CD4-positive, alpha-beta T cell (primary cell): ENCODE results near the gene ARHGAP6. TPM values are rescaled to one million over a fixed set of nuclear protein-coding genes. Genes with fewer than 3 reads are reported as not detected.

ENCODE experiments used
- ATAC-seq: fragments of 200-7000 bp; cut with Tn5 transposase; one replicate; pipeline ENCODE4 v1.10.0; 2022; ENCODE audit warnings: mild to moderate bottlenecking; ENCODE audit not compliant: poor library complexity
- CTCF ChIA-PET: fragments of 350-600 bp; sonication (Branson Sonifier 250); formaldehyde crosslinking; loops from one replicate; lab custom pipeline; 2021; ENCODE audit warnings: antibody characterized with exemption, inconsistent platforms; lab: Charles Lee
- POLR2A ChIA-PET: fragments of 350-600 bp; sonication (Branson Sonifier 250); formaldehyde crosslinking; loops from one replicate; lab custom pipeline; 2021; ENCODE audit warnings: antibody characterized with exemption, inconsistent platforms; lab: Charles Lee
- DNase-seq, 14 experiments: peaks; one replicate each; pipeline ENCODE4 v3.0.0-alpha.2; 2013 to 2020; ENCODE audit warnings: mixed read lengths in 2 of 14
- H3K27ac ChIP-seq, 2 donors: one replicate each; pipeline versions ENCODE4 v1.5.1 to v1.7.0; 2013; ENCODE audit warnings: low read length in 2 of 2, low read depth in 1 of 2, mild to moderate bottlenecking in 1 of 2
- H3K27me3 ChIP-seq, 2 experiments: 1 replicate in 1 of 2; 2 replicates in 1 of 2; pipeline versions ENCODE4 v1.6.1 to v1.7.0; 2013; ENCODE audit warnings: low read length in 2 of 2, control low read depth in 1 of 2, mild to moderate bottlenecking in 1 of 2, moderate library complexity in 1 of 2; ENCODE audit not compliant: insufficient read depth in 2 of 2, control insufficient read depth in 1 of 2
- H3K36me3 ChIP-seq: one replicate; pipeline ENCODE4 v1.6.1; 2013; ENCODE audit warnings: low read length, control low read depth; ENCODE audit not compliant: insufficient read depth
- H3K4me1 ChIP-seq: one replicate; pipeline ENCODE4 v1.6.1; 2013; ENCODE audit warnings: low read length, control low read depth; ENCODE audit not compliant: insufficient read depth
- H3K4me3 ChIP-seq: one replicate; pipeline ENCODE4 v1.5.1; 2013; ENCODE audit warnings: mild to moderate bottlenecking, low read length, moderate library complexity
- H3K9me3 ChIP-seq, 2 experiments: 1 replicate in 1 of 2; 2 replicates in 1 of 2; pipeline versions ENCODE4 v1.6.1 to v1.7.0; 2013; ENCODE audit warnings: low read length in 2 of 2, mild to moderate bottlenecking in 2 of 2, control low read depth in 1 of 2, moderate library complexity in 1 of 2; ENCODE audit not compliant: control insufficient read depth in 1 of 2, insufficient read depth in 1 of 2
- H3K27ac Mint-ChIP-seq: one replicate; pipeline ENCODE4 v1.8.0; 2020; ENCODE audit warnings: mixed read lengths
- H3K27me3 Mint-ChIP-seq: one replicate; pipeline ENCODE4 v1.8.0; 2021; ENCODE audit warnings: mixed read lengths
- H3K36me3 Mint-ChIP-seq: one replicate; pipeline ENCODE4 v1.8.0; 2021; ENCODE audit warnings: low read depth, mixed read lengths
- H3K4me1 Mint-ChIP-seq: one replicate; pipeline ENCODE4 v1.8.0; 2021; ENCODE audit warnings: low read depth, mixed read lengths
- H3K4me3 Mint-ChIP-seq: one replicate; pipeline ENCODE4 v1.8.0; 2020; ENCODE audit warnings: mild to moderate bottlenecking, mixed read lengths
- H3K9me3 Mint-ChIP-seq: one replicate; pipeline ENCODE4 v1.8.0; 2020; ENCODE audit warnings: mixed read lengths
- CTCF ChIP-seq: fragments of 200-600 bp; IDR thresholded peaks from one replicate; pipeline ENCODE4 v1.8.0; 2022; ENCODE audit warnings: antibody characterized with exemption, mild to moderate bottlenecking
- intact Hi-C, 2 experiments: fragments of 100-400 bp; cut with DNase I in 1 of 2; cut with micrococcal nuclease in 1 of 2; formaldehyde crosslinking; loops; one replicate each; pipeline versions ENCODE4 v1.15.1 to v1.9.0; 2023 to 2025; cut with DNase I, micrococcal nuclease
- total RNA-seq, 174 experiments: library from RNA in 2 of 174; stranded (reverse) in 2 of 174; gene quantifications; one replicate each; pipeline ENCODE4 v1.2.3 and lab custom pipeline; 2021 to 2026

The ARHGAP6 gene
- total RNA-seq, 2 experiments from 2014 or later = not detected

GRCh38 chrX:11109968-11110367 lies 555.8 kb downstream of the ARHGAP6 start:
- Histone ChIP-seq H3K36me3 (peaks cover 13% of the 10 kb centered on the region), H3K9me3 (no peaks in the 10 kb centered on the region), H3K4me3 (no peak overlapping the region), H3K27ac (no peak overlapping the region), H3K4me1 (peaks cover 19% of the 10 kb centered on the region), H3K27me3 (no peaks in the 10 kb centered on the region)
- ChIA-PET POLR2A (no interaction called here), CTCF (no interaction called here)
- H3K27me3 Mint-ChIP-seq = no peaks in the 10 kb centered on the region
- peaks cover 26% of the 10 kb centered on the region for H3K36me3 Mint-ChIP-seq
- TF ChIP-seq CTCF = no peak
- intact Hi-C loops = loop anchor here in 1 of 2 experiments (5.0 to 10.0 kb wide), 3 partner anchors 645 to 1093 kb away; partner anchors contain the start of gene MSL3
- no peaks in the 10 kb centered on the region for H3K9me3 Mint-ChIP-seq
- peaks cover 8% of the 10 kb centered on the region for H3K4me1 Mint-ChIP-seq
- no peak overlapping the region for H3K27ac Mint-ChIP-seq
- DNase-seq = no peak
- no peak overlapping the region for H3K4me3 Mint-ChIP-seq
- no peak for ATAC-seq

GRCh38 chrX:11108253-11108941 lies 557.3 kb downstream of the ARHGAP6 start:
- intact Hi-C loops = no loop called here
- Histone ChIP-seq H3K27ac (no peak overlapping the region), H3K4me3 (no peak overlapping the region), H3K36me3 (no peaks in the 10 kb centered on the region), H3K27me3 (no peaks in the 10 kb centered on the region), H3K4me1 (peaks cover 19% of the 10 kb centered on the region), H3K9me3 (no peaks in the 10 kb centered on the region)
- Mint-ChIP-seq H3K27me3 (no peaks in the 10 kb centered on the region), H3K4me3 (no peak overlapping the region), H3K4me1 (peaks cover 4% of the 10 kb centered on the region), H3K27ac (no peak overlapping the region), H3K36me3 (peaks cover 19% of the 10 kb centered on the region), H3K9me3 (no peaks in the 10 kb centered on the region)
- POLR2A ChIA-PET = no interaction called here
- ATAC-seq (no peak), DNase-seq (no peak)
- no peak for TF ChIP-seq CTCF
- CTCF ChIA-PET = no interaction called here

- Mint-ChIP-seq H3K36me3 (no peaks in the 10 kb centered on the region), H3K4me1 (no peaks in the 10 kb centered on the region), H3K4me3 (no peak overlapping the region), H3K9me3 (no peaks in the 10 kb centered on the region), H3K27me3 (no peaks in the 10 kb centered on the region), H3K27ac (no peak overlapping the region)
- POLR2A ChIA-PET = no interaction called here
- no peak for TF ChIP-seq CTCF
- Histone ChIP-seq H3K36me3 (no peaks in the 10 kb centered on the region), H3K4me1 (peaks cover under 1% of the 10 kb centered on the region), H3K9me3 (no peaks in the 10 kb centered on the region), H3K27ac (no peak overlapping the region), H3K4me3 (no peak overlapping the region), H3K27me3 (no peaks in the 10 kb centered on the region)
- intact Hi-C loops = no loop called here
- DNase-seq = no peak
- no peak for ATAC-seq
- CTCF ChIA-PET = no interaction called here
Measured at GRCh38 chrX:11105080-11105479, 560.6 kb downstream of the ARHGAP6 start.
